NCI-H510A treated with DMSO at 0.1 percent for 48 hours (cell line): Measurements from ENCODE around the gene TBC1D2B.

Experiments
- DNase-seq: peaks from one replicate; lab custom pipeline; 2025; lab: John Stamatoyannopoulos, UW

The TBC1D2B gene

GRCh38 chr15:78077053-78077870, at the start of gene TBC1D2B:
TSS of gene TBC1D2B (minus strand) at chr15:78077711. CDS start at chr15:78077652, 59 bp downstream.
- DNase-seq, result peak; percentile 12

DNA sequence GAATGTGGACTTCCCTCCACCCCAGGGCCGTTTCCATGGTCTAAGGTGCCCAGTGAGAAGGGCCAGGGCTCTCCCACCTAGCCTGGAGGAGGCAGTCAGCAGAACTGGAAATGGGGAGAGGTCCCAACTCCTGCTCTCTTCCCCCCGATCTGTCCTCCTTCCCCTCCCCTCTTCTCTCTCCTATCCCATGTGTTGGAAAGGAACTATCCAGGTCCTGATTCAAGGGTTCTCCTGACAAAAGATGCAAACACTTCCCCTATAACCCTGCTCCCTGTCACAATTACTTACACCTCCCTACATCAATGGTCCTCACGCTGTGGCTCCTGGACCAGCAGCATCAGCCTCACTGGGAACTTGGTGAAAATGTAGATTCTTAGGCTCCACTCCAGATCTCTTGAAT, 47.8 kb upstream of the TBC1D2B start:
- no peak for DNase-seq

DNA sequence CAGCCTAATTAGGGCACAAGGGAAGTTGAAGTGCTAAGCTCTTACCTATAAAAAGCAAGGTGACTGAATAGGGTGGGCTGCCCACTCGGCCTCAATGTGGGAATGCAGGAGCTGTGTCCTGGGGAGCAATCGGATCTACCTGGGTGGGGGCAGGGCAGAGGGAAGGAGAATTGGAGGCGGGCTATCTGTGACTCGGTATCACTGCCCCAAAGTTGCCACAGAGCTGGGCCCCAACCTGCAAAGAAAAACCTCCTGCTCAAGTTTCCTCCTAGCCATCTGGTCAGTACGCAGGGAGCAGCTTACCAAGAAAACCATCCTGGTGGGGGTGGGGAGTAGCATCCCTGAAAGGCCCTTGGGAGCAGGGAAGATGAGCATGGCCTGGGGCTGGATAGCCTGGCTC, 43.0 kb upstream of the TBC1D2B start:
- no peak for DNase-seq

- DNase-seq, result no peak
Measured at GRCh38 chr15:78112551-78112950, 35.0 kb upstream of the TBC1D2B start.

DNA sequence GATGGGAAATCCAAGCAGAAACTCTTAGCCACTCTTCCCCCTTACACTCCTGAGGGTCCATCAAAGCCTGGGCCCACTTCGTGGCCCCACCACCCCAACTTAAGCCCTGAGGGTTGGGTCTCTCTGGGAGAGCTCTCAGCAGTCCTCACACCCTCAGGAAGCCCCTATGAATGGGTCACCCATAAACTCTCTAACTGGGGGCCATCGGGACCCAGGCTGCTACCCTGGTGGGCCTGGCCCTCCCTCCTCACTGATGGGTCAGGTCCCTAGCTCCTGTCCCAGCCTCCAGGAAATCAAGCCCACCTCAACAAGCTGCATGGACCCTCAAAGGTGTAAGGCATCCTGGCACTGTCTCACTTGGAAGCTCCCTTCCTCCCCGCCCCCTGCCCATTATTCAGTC, 34.3 kb upstream of the TBC1D2B start:
- no peak for DNase-seq

- DNase-seq, result no peak
Measured at GRCh38 chr15:78110916-78111475, 33.5 kb upstream of the TBC1D2B start.

DNA sequence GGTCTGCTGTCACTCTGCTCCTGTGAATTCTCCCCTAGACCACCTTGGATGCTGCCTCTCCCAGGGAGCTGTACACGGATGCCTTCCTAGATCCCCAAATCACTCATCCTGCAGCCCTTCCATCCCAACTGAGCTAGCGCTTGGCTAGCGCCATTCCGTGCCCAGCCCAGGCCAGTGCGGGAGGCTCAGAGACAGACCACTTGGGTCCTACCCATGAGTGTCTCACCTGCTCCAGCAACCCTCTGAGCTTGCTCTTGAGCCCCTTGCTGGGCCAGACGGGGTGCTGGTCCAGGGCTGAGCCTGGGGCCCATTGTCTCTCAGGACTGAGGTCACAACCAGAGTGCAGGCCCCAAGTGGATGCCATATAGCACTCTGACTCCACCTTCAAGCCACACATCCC, 32.6 kb upstream of the TBC1D2B start:
- DNase-seq, result no peak

GRCh38 chr15:78109156-78109555, 31.6 kb upstream of the TBC1D2B start:
- DNase-seq, result no peak

- DNase-seq, result peak; percentile 6
Measured at GRCh38 chr15:78108300-78109084, 31.0 kb upstream of the TBC1D2B start.

- DNase-seq, result no peak
Measured at GRCh38 chr15:78107471-78107870, 30.0 kb upstream of the TBC1D2B start.

- no peak for DNase-seq
Measured at GRCh38 chr15:78105476-78106241, 28.1 kb upstream of the TBC1D2B start.

DNA sequence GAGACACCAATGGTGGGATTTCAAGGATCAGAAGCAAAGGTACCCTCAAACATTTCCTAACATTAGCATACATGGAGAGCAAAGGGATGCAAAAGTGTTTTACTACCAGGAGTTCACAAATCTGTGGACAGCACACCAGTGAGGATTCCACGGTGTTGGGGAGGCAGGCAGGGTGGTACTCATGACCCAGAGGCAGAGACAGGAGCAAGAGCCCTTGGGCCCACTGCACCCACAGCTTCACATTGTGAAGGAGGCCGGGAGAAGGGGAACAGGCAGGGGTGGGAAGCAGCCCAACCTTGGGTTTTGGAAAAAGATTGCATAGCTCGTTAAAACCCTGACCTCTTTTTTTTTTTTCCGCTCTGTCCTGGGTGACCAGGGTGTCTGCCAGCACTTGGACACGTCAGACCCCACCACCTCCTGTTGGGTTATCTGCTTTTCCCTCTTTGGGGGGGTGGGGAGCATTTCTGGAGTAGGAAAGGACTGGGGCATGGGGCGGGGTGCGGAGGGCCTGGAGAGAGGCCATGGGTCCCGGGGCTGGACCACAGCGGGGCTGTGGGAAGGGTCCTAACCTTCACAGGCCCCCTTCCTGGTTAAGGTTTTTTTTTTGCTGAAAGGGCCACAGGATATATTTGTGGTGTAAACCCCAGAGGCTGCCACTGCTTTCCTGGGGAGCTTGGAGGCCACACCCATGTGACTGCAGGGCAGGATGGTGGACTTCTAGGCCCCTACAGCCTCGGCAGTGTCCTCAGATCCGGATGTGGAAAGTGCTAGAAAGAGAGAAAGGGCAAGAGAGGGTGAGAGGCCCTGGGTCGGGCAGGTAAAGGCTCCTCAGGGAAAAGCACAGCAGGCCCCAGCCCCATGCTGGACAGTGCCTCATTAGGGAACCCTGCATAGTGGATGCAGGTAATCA, 27.3 kb upstream of the TBC1D2B start:
- DNase-seq, result no peak

GRCh38 chr15:78104119-78104479, 26.6 kb upstream of the TBC1D2B start:
- no peak for DNase-seq

GRCh38 chr15:78103406-78104118, 26.1 kb upstream of the TBC1D2B start:
- no peak for DNase-seq

- no peak for DNase-seq
Measured at GRCh38 chr15:78102741-78103140, 25.2 kb upstream of the TBC1D2B start.

- no peak for DNase-seq
Measured at GRCh38 chr15:78102211-78102610, 24.7 kb upstream of the TBC1D2B start.

GRCh38 chr15:78101423-78102105, 24.1 kb upstream of the TBC1D2B start:
- DNase-seq, result no peak

GRCh38 chr15:78100886-78101285, 23.4 kb upstream of the TBC1D2B start:
- DNase-seq, result no peak

- no peak for DNase-seq
Measured at GRCh38 chr15:78098131-78098755, 20.7 kb upstream of the TBC1D2B start.
